GM21360 (cell line): ENCODE measurements around the gene CNTNAP4.

Source experiments
- ATAC-seq: cut with Tn5 transposase; IDR thresholded peaks from one replicate; pipeline ENCODE4 v1.9.1; 2021; ENCODE audit warnings: mild to moderate bottlenecking, moderate library complexity; ENCODE audit not compliant: unreplicated experiment

Gene CNTNAP4

DNA sequence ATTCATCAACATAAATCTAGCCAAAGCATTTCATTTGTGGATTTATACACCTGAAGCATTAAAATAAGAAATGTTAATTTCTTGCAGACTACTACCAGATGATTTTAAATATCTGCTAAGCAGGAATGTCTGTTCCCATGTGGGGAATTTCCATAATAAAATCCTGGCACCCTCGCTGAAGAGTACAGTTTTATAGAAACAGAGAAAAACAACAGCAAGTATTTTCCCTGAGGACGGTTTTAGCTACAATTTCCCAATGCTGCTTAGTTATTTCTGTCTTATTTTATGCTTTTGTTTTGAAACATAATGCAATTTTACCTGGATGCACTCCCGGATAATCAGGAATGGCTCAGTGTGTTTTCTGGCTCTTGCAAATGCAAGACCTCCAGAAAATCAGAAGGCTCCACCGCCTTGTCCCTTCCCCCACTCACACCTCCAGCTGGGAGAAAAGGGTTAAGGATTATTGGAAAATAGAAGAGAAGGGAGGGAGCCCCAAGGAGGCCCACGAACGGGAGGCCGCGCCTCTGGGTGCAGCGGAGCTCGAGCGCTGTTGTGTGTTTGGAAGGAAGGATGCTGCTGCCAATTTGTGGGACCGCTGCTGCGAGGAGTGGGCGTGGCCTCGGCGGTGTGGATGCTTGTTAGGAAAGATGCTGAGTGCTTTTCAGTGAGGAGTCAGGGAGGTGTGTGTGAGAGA, at the start of gene CNTNAP4:
Gene CNTNAP4, plus strand, starts transcription at position 657 of the 694 bp plus-strand sequence. CDS start 262 bp downstream, outside the sequence.
- ATAC-seq = no peak

DNA sequence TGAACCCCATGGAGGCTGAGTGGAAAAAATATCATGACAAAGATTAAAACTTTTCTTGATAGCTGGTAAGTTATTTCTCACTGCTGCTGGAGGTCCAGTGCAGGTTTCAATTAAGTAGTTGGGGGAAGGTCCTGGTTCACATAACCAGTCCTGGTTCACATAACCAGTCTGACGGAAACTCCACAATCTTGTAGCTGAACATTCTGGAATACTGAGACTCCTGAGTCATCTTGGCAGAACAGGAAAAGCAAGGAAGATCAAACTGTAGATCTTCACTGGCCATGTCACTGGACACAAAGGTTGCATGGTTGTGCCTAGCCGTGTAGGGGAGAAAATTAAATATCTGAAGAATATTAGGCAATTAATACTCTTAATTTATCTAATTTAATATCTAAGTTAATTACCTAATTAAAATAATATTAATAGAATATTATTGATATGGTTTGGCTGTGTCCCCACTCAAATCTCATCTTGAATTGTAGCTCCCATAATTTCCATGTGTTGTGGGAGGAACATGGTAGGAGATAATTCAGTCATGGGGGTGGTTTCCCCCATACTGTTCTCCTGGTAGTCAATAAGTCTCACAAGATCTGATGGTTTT, 48.6 kb upstream of the CNTNAP4 start:
- no peak for ATAC-seq

DNA sequence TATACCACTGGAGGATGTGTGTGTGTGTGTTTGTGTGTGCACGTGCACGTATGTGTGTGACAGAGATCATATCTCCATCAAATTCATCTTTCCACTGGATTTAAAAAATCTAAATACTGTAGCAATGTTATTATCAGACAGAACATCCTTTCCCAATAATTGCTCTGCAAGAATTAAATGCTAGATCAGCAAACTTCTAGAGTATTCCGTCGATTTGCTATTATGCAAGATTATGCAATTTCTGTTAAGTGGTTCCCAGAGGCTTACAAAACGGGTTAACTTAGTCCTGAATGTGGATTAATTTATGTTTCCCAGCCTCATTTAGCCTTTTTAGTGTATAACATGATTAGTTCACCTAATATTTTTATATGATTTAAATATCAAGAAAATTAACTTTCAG, 44.5 kb upstream of the CNTNAP4 start:
- no peak for ATAC-seq

DNA sequence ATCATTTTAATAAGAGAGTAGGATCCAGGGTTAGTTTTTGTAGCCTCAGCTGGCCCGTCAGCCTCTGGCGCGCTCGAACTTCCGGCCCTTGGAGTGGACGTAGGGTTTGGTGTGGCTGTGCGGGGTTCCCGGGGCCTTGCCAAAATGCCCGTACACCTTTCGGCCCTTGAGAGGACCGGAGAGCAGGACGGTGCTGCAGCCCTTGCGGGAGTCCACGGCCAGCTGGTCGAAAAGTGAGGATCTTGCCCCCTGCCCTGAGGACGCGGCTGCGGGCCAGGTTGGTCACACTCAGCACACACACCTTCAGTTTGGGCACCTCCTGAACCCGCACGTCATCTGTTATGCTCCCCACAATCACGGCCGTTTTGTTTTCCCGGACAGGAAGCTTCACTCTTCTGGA, 42.2 kb upstream of the CNTNAP4 start:
- ATAC-seq = no peak

DNA sequence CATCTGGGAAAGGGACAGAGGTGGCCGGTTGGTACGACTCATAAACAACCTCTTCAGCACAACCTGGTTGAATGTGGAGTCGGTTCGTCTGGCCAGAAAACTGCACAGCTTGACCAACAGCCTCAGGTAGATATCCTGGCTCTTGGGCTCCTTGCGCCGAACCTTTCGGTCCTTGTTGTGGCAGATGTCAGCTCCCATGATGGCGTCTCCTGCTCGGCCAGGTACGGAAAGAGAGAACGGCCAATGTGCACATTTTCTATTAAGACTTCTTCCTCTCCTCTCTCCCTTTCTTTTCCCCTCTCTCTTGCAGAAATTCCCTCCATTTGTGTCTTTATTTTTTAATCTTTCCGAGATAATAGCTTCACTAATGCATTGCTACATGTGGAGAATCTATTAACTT, 41.8 kb upstream of the CNTNAP4 start:
- ATAC-seq = no peak

DNA sequence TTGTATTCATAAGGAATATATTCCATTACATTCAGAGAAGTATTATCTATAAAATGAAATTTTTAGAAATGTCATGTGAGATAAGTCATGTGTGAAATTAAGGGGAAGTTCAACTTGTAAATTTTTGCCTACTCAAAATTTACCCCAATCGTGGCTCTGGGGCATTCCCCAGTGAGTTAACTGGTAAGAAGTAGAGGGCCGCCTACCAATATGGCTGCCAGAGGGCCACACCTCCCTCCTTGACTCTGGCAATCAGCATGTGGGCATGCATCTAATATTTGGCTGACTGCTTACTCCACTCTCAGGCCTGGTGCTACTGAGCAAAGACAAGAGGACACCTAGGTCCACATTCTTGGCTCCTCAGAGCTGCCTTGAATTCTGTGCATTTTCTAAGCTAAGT, 39.7 kb upstream of the CNTNAP4 start:
- no peak for ATAC-seq

DNA sequence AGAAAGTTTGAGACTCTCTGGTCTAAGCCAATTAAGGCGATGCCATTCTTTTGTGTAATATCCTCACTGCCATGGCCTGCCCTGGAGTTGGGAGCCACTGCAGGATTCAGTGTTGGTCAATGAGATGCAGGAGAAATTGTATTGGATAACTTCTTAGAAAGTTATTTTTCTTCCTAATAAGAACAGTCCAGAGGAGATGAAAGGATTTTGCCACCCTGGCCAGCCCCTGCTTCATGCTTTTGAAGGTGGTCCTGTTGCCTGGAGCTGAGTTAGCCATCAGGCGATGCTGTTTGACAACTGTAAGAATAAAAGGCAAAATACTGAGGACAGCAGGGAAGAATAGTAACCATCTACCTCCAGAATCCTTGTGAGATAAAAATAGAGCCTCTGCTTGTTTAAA, 35.4 kb upstream of the CNTNAP4 start:
- no peak for ATAC-seq

DNA sequence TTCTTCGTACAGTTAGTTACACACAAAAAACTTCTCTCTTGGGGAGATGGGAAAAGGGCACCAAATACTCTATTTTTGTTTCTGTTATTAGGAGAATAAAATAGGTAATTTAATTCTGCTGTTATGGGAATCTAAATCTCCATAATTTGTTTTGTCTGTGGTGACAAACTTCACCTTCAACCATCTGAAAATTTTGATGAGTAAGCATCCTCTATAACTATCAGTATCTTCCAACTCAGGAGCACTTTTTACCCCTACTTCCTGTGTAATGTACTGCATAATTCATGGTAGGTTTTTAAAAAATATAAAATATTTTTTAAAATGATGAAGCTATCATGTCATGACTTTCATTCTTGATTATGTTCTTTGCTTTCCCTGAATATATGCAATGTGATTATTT, 33.6 kb upstream of the CNTNAP4 start:
- no peak for ATAC-seq

DNA sequence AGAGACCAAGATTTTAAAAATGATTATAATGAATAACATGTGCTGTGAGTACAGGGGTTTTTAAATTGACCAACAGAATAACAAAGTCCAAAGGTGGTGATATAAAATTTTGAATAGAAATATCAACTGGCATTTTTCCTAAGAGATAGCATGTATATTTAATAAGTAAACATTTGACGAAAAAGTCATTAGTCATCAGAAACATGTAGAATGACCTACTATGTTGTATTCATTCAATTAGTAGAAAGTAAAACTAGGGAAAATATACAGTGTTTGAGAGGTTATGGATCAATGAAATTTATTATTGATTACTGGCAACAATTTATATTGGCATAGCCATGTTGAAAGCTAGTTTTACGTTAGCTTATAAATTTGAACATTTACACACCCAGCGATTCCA, 30.6 kb upstream of the CNTNAP4 start:
- no peak for ATAC-seq

DNA sequence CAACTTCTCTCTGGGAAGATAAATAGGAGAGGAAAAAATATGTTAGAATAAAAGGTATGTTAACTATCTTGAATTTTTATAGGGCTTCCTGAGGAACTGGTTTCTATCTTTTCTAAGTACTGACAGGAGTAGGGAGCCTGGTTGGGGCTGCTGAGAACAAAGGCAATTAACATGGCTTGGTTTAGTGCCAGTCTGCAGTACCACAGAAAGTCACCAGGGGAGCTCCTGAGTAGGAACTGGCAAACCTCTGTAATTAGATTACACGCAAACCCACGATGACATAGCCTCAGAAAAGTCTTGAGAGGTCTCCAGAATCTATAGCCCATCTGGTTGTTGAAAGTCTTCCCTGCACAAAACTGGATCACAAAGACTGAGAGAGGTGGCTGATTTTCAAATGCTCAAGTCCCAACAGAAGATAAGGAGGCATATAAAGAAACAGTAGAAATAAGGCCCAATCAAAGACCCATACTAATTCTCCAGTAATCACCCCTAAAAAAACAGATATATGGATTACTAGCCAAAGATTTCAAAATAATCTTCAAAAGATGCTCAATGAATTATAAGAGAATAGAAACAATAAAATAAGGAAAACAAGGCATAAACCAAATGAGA, 11.7 kb upstream of the CNTNAP4 start:
- ATAC-seq = peak; percentile 70

DNA sequence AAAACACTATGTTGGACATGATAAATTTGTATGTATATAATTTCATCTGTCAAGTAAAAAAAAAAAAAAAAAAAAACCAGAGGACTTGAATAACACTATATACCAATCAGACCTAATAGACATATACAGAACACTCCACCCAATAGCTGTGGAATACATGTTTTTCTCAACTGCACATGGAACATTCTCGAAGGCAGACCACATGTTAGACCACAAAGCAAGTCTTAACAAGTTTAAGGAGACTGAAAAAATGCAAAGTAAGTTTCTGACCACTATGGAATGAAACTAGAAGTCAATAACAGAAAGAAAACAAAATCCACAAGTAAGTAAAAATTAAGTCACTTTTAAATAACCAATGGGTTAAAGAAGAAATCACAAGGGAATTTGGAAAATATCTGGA, 8.4 kb upstream of the CNTNAP4 start:
- no peak for ATAC-seq

DNA sequence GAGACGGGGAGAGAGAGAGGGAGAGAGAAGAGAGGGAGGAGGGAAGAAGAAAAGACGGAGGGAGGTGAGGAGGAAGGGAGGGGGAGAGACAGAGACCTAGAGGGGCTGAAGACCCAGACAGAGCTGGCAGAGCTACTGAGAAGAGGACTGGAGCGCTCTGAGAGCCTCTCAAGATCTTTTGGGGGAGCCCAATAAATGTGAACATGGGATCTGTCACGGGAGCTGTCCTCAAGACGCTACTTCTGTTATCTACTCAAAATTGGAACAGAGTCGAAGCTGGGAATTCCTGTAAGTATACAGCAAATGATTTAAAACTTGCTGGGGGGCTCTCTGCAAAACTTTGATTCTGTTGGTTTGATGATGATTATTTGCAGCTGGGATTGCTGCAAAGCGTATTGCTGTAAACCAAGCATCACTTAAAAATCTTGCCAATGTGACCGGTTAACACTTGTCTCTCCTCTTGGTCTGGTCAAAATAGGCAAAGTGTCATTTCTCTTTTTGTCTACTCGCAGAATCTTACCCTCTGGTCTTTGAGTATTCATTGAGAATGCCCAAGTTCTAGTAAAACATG, 344 bp downstream of the CNTNAP4 start:
- ATAC-seq = no peak

DNA sequence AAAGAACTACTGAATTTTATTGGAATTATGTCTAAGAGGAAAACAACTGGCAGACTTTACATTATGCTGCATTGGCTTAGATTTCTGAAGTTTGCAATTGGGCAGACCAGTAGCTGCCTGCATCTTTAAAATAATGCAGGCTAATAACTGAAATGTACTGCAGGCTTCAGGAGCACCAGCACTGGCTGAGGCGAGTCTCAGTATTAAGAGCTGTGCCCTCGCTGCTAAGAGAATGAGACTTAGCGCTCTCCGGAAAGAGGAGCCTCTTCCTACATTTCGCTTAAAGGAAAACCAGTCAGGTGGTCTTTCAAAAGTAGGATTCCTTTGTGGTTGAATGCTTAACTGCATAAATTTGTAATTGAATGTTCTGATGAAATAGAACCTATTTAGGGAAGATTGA, 885 bp downstream of the CNTNAP4 start:
- ATAC-seq = no peak

DNA sequence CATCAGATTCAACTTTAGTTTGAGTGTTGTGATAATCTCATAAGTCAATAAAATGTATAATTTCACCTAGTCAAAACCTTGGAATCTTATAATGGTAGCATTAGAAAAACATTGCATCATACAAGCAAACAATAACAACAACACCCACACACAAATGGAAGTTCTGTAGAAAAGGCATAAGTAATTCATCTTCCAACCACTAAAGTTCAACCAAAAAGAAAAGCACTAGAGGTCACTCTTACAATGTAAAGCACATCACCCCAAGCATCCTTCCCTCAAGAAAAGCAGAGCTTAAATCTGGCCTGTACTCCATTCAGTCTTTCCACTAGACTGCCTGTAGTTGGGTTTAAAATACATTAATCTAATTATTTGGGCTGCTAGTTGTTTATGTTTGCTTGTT, 1.8 kb downstream of the CNTNAP4 start:
- no peak for ATAC-seq

DNA sequence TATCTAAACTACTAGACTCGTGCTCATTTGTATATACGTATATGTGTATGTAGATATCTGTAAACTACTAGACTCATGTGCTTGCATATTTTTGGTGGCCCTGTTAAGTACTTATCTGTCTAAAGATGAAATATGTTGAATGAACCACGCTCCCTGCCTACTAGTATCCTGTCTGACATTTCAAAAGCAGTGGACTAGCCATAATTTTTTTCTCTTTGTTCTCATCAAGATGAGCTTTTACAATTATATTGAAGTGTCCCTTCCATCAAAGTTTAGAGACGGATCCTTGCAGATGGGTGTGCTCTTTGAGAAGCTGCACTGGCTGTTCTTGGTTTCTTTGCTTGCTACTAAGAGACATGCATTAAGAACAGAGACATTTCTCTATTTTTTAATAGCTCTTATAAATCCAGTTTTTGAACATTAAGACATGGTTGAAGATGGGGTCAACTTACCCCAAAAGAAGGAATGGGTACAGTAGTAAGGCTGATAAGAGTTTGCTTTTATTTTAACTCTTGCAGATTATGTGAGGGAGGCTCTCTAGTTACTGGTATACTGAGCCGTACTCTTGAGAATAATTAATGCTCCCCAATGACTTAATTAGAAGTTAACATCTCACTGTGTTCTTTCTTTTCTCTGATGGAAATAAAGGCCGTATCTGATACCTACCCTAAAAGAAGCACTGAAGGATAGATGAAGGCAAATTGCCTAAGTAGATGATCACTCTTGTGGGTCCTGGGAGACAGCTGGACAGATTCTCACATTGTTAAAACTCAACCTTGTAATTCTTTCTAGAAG, 3.4 kb downstream of the CNTNAP4 start:
- no peak for ATAC-seq

DNA sequence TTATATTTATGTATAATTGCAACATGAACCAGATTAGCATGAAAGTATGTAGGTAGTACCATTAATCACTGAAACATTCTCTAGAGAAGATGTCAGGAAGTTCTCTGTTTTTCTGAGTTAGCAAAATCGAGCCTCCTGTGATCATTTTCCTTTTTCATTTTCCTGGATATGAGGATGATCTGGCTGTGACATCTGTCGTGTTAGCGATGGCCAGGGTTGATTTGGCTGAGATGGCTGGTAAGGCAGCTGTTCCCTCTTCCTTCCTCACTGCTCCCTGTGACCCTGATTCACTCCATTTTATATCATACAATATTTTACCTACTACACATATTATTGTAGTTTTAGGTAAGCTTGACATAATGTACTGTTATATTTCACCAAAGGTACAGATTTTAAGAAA, 10.3 kb downstream of the CNTNAP4 start:
- no peak for ATAC-seq

DNA sequence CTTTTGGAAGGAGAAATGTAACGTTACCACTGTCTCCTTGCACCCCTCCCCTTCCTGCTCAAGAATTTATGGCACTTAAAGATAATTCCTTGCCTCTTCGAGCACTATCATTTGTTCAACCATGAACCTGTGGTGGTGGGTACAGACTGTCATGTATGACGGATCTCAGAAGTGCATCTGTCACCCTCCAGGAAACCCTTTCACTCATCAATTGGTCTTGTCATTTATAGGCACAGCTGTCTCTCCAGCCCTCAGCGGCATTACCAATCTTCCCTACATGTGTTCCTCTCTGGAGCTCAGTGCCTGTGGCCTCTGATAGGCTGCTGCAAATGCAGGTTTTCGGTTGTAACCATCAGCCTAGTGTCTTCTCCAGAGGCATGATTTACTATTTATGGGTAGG, 15.0 kb downstream of the CNTNAP4 start:
- no peak for ATAC-seq

DNA sequence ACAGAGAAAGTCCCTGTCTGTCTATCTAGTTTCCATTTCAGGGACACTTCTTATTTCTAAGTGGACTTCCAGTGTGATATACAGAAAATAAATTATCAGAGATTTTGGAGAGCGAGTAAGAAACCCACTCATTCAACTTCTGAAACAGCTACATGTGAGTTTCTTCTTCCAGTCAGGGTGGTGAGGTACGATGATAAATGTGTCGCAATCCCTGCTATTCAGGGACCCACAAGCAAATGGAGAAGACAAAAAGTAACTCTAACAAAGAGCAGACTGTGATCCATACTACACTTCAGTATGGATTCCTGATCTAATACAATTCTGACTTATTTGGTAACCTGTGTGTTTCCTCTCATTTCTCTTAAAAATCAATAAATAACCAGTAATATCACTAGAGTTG, 16.8 kb downstream of the CNTNAP4 start:
- ATAC-seq = no peak

DNA sequence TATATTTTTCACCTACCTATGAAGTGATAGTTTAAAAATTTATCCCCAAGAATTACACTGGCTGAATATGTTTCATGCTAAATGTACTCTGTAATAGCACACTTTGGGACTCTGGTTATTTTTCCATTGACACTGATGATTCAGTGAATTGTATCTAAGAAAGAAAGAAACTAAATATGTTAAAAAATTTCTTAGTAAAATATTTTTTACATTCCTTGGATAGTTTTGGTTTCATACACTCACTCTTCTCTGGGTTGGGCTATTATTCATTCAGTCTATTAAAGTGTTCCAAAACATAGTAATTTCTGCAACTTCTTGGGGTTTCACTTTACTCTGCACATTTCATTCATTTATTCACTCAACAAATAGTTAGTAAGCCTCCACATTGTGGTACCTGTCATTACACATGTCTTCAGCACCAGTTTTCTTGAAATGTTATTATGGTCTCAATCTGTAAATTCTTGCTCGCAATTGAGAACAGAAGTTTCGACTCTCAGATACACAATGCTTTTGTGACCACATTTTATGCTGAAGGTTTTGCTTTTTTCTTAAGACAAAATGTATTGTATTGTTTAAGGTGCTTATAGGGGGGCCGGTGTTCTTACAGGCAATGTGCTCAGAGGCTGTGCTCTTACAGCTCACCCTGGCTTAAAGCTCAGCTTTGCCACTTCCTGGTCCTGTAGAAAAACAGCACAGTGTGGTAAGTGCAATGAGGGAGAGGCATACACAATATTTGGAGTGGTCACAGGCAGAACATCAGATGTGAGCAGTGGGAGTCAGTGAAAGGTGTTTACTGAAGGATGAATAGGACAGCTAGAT, 17.4 kb downstream of the CNTNAP4 start:
- no peak for ATAC-seq

DNA sequence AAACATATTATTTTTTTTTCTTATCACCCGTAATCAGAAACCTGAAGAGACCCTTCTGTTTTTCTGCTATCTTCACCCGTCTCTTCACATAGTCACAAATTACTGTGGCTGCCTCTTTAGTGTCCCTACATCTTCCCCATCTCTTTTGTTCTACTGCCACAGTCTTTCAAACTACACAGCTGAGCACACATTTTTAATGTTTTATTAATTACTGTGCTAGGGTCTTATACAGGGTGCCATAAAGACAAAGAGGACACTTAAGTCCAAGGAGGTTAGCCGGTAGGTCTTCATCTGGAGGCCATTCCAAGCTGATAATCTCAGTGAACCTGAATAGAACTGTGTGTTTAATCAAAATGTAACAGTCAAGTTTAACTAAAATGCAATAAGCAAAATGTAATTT, 20.7 kb downstream of the CNTNAP4 start:
- no peak for ATAC-seq
